ENCODE results near the gene CES3.

DNA sequence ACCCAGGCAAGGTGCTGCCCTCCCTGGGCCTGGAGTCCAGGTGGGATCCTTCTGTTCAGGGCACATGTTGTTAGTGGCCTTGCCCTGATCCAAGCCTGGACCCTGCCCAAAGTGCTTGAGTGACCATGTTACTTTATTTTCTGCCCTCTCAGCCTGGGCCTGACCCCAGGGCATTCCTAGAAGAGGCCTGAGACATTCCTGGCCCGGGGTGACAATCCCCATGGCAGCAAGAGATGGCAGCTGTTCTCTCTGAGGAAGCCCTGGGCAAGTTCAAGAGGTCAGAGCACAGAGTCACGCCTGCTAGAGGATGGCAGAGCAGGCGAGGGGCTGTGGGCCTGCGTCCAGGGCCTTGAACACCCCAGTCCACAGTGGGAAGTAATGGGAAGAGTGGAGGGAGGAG lies 47.4 kb upstream of the CES3 start:
- TF ChIP-seq SP1 (IDR thresholded peaks at IDR 0.05), result no peak
- TF ChIP-seq, protein P1, sequence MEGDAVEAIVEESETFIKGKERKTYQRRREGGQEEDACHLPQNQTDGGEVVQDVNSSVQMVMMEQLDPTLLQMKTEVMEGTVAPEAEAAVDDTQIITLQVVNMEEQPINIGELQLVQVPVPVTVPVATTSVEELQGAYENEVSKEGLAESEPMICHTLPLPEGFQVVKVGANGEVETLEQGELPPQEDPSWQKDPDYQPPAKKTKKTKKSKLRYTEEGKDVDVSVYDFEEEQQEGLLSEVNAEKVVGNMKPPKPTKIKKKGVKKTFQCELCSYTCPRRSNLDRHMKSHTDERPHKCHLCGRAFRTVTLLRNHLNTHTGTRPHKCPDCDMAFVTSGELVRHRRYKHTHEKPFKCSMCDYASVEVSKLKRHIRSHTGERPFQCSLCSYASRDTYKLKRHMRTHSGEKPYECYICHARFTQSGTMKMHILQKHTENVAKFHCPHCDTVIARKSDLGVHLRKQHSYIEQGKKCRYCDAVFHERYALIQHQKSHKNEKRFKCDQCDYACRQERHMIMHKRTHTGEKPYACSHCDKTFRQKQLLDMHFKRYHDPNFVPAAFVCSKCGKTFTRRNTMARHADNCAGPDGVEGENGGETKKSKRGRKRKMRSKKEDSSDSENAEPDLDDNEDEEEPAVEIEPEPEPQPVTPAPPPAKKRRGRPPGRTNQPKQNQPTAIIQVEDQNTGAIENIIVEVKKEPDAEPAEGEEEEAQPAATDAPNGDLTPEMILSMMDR (IDR thresholded peaks at IDR 0.05; ENCODE audit: low read depth, low read length, missing input control), result no peak
- no peak for TF ChIP-seq TAF1 (conservative IDR thresholded peaks at IDR 0.05)
- TF ChIP-seq GABPA (IDR thresholded peaks at IDR 0.05 in 1 of 2, conservative IDR thresholded peaks at IDR 0.05 in 1 of 2), result no peak
- no peak for TF ChIP-seq JUND (IDR thresholded peaks at IDR 0.05)
- TF ChIP-seq MAX (IDR thresholded peaks at IDR 0.05), result no peak
- TF ChIP-seq EGR1 (IDR thresholded peaks at IDR 0.05; ENCODE audit: low read depth in 2 of 2), result no peak
- TF ChIP-seq RXRA (IDR thresholded peaks at IDR 0.05), result no peak
- TF ChIP-seq YY1 (IDR thresholded peaks at IDR 0.05), result no peak
- no peak for TF ChIP-seq FOXA1 (IDR thresholded peaks at IDR 0.05)
- TF ChIP-seq REST (IDR thresholded peaks at IDR 0.05), result no peak
- TF ChIP-seq ZBTB33 (IDR thresholded peaks at IDR 0.05), result no peak
- TF ChIP-seq, protein P2, sequence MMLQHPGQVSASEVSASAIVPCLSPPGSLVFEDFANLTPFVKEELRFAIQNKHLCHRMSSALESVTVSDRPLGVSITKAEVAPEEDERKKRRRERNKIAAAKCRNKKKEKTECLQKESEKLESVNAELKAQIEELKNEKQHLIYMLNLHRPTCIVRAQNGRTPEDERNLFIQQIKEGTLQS (IDR thresholded peaks at IDR 0.05), result no peak
- no peak for TF ChIP-seq FOXA2 (IDR thresholded peaks at IDR 0.05)
